Measurements from ENCODE around the gene RNF41. TPM values are rescaled to one million over a fixed set of nuclear protein-coding genes. Genes with fewer than 3 reads are reported as not detected.

Gene RNF41
- total and polyA plus RNA-seq, 4 donors, result 18.1 to 54.6 (median 45.1) TPM

DNA sequence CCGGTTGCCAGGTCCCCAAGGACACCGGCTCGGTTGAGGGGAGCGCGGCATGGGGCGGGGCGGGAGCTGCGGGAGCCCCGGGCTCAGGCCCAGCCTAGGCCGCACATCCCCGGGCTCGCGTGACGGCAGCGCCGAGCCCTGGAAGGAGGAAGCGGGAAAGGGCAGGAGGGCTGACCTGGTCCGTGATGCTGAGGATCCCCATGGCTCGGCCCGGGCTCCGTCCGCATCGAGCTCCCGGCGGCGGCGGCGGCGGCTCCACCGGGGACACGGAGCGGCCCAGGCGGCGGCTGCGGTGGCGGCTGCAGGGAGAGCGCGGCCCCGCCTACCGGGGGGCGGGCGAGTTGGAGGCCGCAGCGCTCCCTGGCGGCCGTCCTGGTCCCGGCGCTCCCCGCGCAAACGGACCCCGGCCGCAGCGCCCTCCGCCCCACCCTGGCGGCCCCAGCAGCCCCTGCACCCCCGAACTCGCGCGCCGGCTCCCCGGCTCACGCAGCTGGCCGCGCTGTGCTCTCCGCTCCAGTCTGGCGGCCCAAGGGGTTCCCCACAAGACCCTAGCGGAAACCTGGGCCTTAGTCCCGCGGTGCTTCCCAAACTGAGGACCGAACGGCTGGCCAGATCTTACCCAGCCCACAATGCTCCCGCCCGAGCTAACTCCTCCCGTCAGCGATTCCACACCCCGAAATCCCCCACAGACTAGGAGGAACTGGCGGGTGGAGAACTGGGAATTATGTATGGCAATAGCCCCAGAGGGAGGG, 36.5 kb upstream of the RNF41 start, which contains the start of gene ANKRD52:
Gene ANKRD52 (minus strand): TSS at position 317 of the 752 bp plus-strand sequence. CDS start 115 bp downstream, at position 202.
- H3K27me3 ChIP-seq (ENCODE audit: control insufficient read depth in 3 of 3, insufficient read depth in 3 of 3, low read length in 2 of 3), result no peaks in the 10 kb centered on the region
- ATAC-seq (ENCODE audit: insufficient read depth, low FRiP score) (peak; percentile 97), DNase-seq (peak; percentile 83 to 92 (median 91))
- peaks cover 0 to 21% (median 8%) of the 10 kb centered on the region in 5 donors for H3K4me1 ChIP-seq (ENCODE audit: control insufficient read depth in 5 of 5, insufficient read depth in 5 of 5, low read length in 5 of 5)
- 0 to 1% methylated on average over 49 to 78 of the region's 78 CpGs for WGBS, 2 donors
- peak within 1 kb of the TSS; percentile 98 for H3K4me3 ChIP-seq
- peak within 1 kb of the TSS; percentile 48 to 85 for H3K9ac ChIP-seq (ENCODE audit: insufficient read depth in 1 of 2, low read length in 2 of 2)
- H3K9me3 ChIP-seq (ENCODE audit: control insufficient read depth in 4 of 4, insufficient read depth in 3 of 4, low read length in 3 of 4), result no peaks in the 10 kb centered on the region
- TF ChIP-seq, protein P1, sequence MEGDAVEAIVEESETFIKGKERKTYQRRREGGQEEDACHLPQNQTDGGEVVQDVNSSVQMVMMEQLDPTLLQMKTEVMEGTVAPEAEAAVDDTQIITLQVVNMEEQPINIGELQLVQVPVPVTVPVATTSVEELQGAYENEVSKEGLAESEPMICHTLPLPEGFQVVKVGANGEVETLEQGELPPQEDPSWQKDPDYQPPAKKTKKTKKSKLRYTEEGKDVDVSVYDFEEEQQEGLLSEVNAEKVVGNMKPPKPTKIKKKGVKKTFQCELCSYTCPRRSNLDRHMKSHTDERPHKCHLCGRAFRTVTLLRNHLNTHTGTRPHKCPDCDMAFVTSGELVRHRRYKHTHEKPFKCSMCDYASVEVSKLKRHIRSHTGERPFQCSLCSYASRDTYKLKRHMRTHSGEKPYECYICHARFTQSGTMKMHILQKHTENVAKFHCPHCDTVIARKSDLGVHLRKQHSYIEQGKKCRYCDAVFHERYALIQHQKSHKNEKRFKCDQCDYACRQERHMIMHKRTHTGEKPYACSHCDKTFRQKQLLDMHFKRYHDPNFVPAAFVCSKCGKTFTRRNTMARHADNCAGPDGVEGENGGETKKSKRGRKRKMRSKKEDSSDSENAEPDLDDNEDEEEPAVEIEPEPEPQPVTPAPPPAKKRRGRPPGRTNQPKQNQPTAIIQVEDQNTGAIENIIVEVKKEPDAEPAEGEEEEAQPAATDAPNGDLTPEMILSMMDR (IDR thresholded peaks at IDR 0.05; ENCODE audit: control extremely low read depth, extremely low read depth), result peak; percentile 58
- peak within 1 kb of the TSS; percentile 95 to 97 for H3K27ac ChIP-seq (ENCODE audit: low read depth in 1 of 2, low read length in 1 of 2)
- H3K36me3 ChIP-seq (ENCODE audit: control insufficient read depth in 4 of 4, insufficient read depth in 4 of 4, low read length in 4 of 4), result peaks cover 11 to 36% (median 26%) of the 10 kb centered on the region in 4 donors

DNA sequence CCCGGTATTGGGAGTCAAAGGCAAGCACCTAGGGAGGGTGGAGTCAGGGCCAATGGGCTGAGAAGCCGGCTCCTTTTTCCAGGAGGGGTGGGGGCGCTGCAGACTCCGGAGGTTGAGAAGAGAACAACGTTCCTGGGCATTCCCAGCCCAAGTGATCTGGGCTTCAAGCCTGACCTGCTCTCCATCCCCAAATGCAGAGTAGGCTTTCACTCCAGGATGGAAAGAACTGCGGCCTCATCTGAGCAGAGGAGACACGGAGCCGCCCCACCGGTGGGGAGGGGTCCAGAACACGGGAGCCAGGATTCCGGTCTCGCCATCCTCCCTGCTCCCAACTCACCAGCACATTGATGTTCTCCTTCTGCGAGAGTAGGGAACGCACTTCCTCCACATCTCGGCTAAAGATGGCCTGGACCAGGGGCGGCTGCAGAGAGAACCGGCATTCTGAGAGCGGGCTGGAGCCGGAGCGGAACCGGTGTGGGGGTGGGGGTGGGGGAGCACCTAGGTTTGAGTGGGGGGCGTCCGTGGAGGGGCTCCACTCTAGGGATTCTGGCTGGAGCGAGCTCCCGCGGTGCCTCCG, 35.9 kb upstream of the RNF41 start:
- TF ChIP-seq, protein P1 (IDR thresholded peaks at IDR 0.05; ENCODE audit: control extremely low read depth, extremely low read depth), result no peak
- Histone ChIP-seq H3K4me1 (ENCODE audit: control insufficient read depth in 5 of 5, insufficient read depth in 5 of 5, low read length in 5 of 5) (peaks cover 0 to 21% (median 8%) of the 10 kb centered on the region in 5 donors), H3K9ac (ENCODE audit: insufficient read depth in 1 of 2, low read length in 2 of 2) (peak overlapping the region; percentile 48 to 77), H3K9me3 (ENCODE audit: control insufficient read depth in 4 of 4, insufficient read depth in 3 of 4, low read length in 3 of 4) (no peaks in the 10 kb centered on the region), H3K27me3 (ENCODE audit: control insufficient read depth in 3 of 3, insufficient read depth in 3 of 3, low read length in 2 of 3) (no peaks in the 10 kb centered on the region), H3K36me3 (ENCODE audit: control insufficient read depth in 4 of 4, insufficient read depth in 4 of 4, low read length in 4 of 4) (peaks cover 17 to 43% (median 32%) of the 10 kb centered on the region in 4 donors), H3K4me3 (peak overlapping the region; percentile 98), H3K27ac (ENCODE audit: low read depth in 1 of 2, low read length in 1 of 2) (peak overlapping the region; percentile 95 to 97)
- peak; percentile 4 for ATAC-seq (ENCODE audit: insufficient read depth, low FRiP score)
- 1% methylated on average over 24 to 27 of the region's 27 CpGs for WGBS, 2 donors
- DNase-seq, result peak in 1 of 3 donors; percentile 29

DNA sequence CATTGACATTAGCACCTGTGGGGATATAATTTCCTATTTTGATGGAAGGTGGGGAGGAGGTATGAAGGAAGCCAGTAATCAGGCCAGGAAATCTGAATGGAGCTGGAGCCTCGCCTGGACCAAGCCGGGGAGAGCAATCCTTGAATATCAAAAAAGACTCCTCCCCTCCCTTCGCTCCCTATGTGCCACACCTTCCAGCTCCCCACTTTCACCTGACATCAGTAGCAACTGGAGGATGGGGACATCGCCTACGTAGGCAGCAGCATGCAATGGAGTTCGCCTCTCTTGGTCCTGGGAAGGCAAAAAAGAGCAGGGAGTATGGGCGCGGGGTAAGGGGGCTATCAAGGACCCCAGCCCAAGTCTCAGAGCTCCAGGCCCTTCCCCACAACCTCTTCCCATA, 35.3 kb upstream of the RNF41 start:
- ATAC-seq (ENCODE audit: insufficient read depth, low FRiP score) (no peak), DNase-seq (no peak)
- Histone ChIP-seq H3K4me1 (ENCODE audit: control insufficient read depth in 5 of 5, insufficient read depth in 5 of 5, low read length in 5 of 5) (peaks cover 0 to 21% (median 8%) of the 10 kb centered on the region in 5 donors), H3K9me3 (ENCODE audit: control insufficient read depth in 4 of 4, insufficient read depth in 3 of 4, low read length in 3 of 4) (no peaks in the 10 kb centered on the region), H3K36me3 (ENCODE audit: control insufficient read depth in 4 of 4, insufficient read depth in 4 of 4, low read length in 4 of 4) (peaks cover 20 to 47% (median 37%) of the 10 kb centered on the region in 4 donors), H3K4me3 (peak overlapping the region; percentile 98), H3K9ac (ENCODE audit: insufficient read depth in 1 of 2, low read length in 2 of 2) (peak overlapping the region; percentile 48 to 77), H3K27me3 (ENCODE audit: control insufficient read depth in 3 of 3, insufficient read depth in 3 of 3, low read length in 2 of 3) (no peaks in the 10 kb centered on the region), H3K27ac (ENCODE audit: low read depth in 1 of 2, low read length in 1 of 2) (no peak overlapping the region)
- WGBS, 2 donors, result 73 to 79% methylated on average over 8 of the region's 8 CpGs
- TF ChIP-seq, protein P1 (IDR thresholded peaks at IDR 0.05; ENCODE audit: control extremely low read depth, extremely low read depth), result no peak

Data from lung (tissue), 12 donors.